IMR-90 (cell line): ENCODE data around the gene CTAGE1.

Experiments
- POLR2A ChIP-seq: IDR thresholded peaks from 2 replicates; pipeline ENCODE4 v1.6.1; 2012; ENCODE audit warnings: mild to moderate bottlenecking, low read depth, low read length
- TF ChIP-seq, protein P1 (sequence below): conservative IDR thresholded peaks from 2 replicates; pipeline ENCODE4 v1.5.1; 2012; ENCODE audit warnings: mild to moderate bottlenecking, low read depth, low read length, improper control_type of control experiment

DNA sequence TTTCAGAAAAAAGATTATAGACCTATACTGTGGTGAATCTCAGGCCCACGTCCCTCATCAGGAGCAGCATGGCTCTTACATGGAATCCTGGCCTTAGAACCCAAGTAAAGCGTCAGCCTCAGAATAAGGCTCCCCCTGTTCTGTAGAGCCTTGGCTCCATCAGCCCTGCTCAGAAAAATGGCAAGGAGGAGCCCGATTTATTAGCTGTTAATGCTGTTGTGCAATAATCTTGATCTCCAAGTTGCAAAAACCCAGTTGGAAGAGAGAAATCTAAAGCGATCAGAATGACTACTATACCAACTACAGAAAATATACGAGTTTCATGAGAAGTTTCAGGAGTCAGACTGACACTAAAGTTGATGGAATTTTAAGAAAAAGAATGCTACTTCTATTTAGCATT lies 35.6 kb upstream of the CTAGE1 start:
- TF ChIP-seq, protein P1, sequence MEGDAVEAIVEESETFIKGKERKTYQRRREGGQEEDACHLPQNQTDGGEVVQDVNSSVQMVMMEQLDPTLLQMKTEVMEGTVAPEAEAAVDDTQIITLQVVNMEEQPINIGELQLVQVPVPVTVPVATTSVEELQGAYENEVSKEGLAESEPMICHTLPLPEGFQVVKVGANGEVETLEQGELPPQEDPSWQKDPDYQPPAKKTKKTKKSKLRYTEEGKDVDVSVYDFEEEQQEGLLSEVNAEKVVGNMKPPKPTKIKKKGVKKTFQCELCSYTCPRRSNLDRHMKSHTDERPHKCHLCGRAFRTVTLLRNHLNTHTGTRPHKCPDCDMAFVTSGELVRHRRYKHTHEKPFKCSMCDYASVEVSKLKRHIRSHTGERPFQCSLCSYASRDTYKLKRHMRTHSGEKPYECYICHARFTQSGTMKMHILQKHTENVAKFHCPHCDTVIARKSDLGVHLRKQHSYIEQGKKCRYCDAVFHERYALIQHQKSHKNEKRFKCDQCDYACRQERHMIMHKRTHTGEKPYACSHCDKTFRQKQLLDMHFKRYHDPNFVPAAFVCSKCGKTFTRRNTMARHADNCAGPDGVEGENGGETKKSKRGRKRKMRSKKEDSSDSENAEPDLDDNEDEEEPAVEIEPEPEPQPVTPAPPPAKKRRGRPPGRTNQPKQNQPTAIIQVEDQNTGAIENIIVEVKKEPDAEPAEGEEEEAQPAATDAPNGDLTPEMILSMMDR: no peak
- TF ChIP-seq POLR2A: no peak
